ENCODE measurements around the gene LAMA2.

GRCh38 chr6:129006724-129007514 is 124.0 kb downstream of the LAMA2 start:
- TF ChIP-seq EP300 (IDR thresholded peaks at IDR 0.05; ENCODE audit: borderline replicate concordance) (no peak), RAD21 (IDR thresholded peaks at IDR 0.05; ENCODE audit: low read depth) (no peak), NFIC (IDR thresholded peaks at IDR 0.05) (no peak), TEAD4 (IDR thresholded peaks at IDR 0.05) (no peak), REST (IDR thresholded peaks at IDR 0.05; ENCODE audit: low read depth) (no peak), FOXM1 (IDR thresholded peaks at IDR 0.05; ENCODE audit: borderline replicate concordance, low read depth) (no peak), MAX (IDR thresholded peaks at IDR 0.05) (no peak)
